HL-60/S4 (cell line): ENCODE measurements around the gene OGT.
"Not testable (repeated sequence)": the region's sequence is repeated elsewhere in the genome, so short reads cannot be mapped to it uniquely, and the experiment has no call there.

ENCODE experiments used
- in situ Hi-C: fragments of 300-500 bp; cut with MboI; formaldehyde crosslinking; loops from 2 replicates; pipeline ENCODE4 v1.14.3; 2022; ENCODE audit warnings: low sequenced_read_pairs

The OGT gene

GRCh38 chrX:71579990-71580380 is 47.1 kb downstream of the OGT start:
- in situ Hi-C loops = no loop called here

- in situ Hi-C loops = no loop called here
Observed at GRCh38 chrX:71581210-71581609, 48.3 kb downstream of the OGT start.

GRCh38 chrX:71586929-71587328 is 54.0 kb downstream of the OGT start:
- in situ Hi-C loops = no loop called here

GRCh38 chrX:71593210-71593609 is 60.3 kb downstream of the OGT start:
- in situ Hi-C loops = not testable (repeated sequence)

GRCh38 chrX:71599965-71600364 is 67.1 kb downstream of the OGT start:
- in situ Hi-C loops = no loop called here

- in situ Hi-C loops = no loop called here
Observed at GRCh38 chrX:71603618-71604017, 70.7 kb downstream of the OGT start.

- in situ Hi-C loops = no loop called here
Observed at GRCh38 chrX:71604141-71604540, 71.2 kb downstream of the OGT start.

- in situ Hi-C loops = no loop called here
Observed at GRCh38 chrX:71604796-71605568, 72.1 kb downstream of the OGT start.

- in situ Hi-C loops = no loop called here
Observed at GRCh38 chrX:71606536-71607216, 73.8 kb downstream of the OGT start.

- in situ Hi-C loops = no loop called here
Observed at GRCh38 chrX:71607488-71607887, 74.6 kb downstream of the OGT start.

GRCh38 chrX:71609095-71609750 is 76.3 kb downstream of the OGT start:
- in situ Hi-C loops = no loop called here

- in situ Hi-C loops = not testable (repeated sequence)
Observed at GRCh38 chrX:71611736-71612135, 78.8 kb downstream of the OGT start.

GRCh38 chrX:71612256-71612655 is 79.4 kb downstream of the OGT start:
- in situ Hi-C loops = no loop called here

- in situ Hi-C loops = no loop called here
Observed at GRCh38 chrX:71615056-71615455, 82.2 kb downstream of the OGT start.

- in situ Hi-C loops = no loop called here
Observed at GRCh38 chrX:71615954-71616353, 83.0 kb downstream of the OGT start.

GRCh38 chrX:71616672-71617529 is 84.0 kb downstream of the OGT start:
- in situ Hi-C loops = no loop called here

GRCh38 chrX:71617742-71618141 is 84.8 kb downstream of the OGT start:
- in situ Hi-C loops = no loop called here

GRCh38 chrX:71618303-71618721 is 85.4 kb downstream of the OGT start, which contains the start of gene CXCR3:
Gene CXCR3, minus strand, starts transcription at chrX:71618511. Its CDS starts 62 bp downstream, at chrX:71618449.
- in situ Hi-C loops = no loop called here

GRCh38 chrX:71618787-71619186 is 85.9 kb downstream of the OGT start:
- in situ Hi-C loops = no loop called here

GRCh38 chrX:71619193-71619592 is 86.3 kb downstream of the OGT start:
- in situ Hi-C loops = no loop called here

GRCh38 chrX:71619986-71620385 is 87.1 kb downstream of the OGT start:
- in situ Hi-C loops = no loop called here
